ENCODE measurements around the gene LRRC38.

Gene LRRC38

GRCh38 chr1:13523780-13524477 is 10.1 kb upstream of the LRRC38 start:
- TF ChIP-seq CTCF (IDR thresholded peaks at IDR 0.05; ENCODE audit: poor library complexity, severe bottlenecking), result no peak
- H3K27ac ChIP-seq (ENCODE audit: poor library complexity, severe bottlenecking), result no peak overlapping the region
- no peak for DNase-seq (ENCODE audit: low spot score)

GRCh38 chr1:13520985-13521384 is 7.2 kb upstream of the LRRC38 start:
- Histone ChIP-seq H3K27ac (ENCODE audit: poor library complexity, severe bottlenecking) (no peak overlapping the region), H3K4me3 (ENCODE audit: severe bottlenecking) (no peak overlapping the region)
- no peak for ATAC-seq (ENCODE audit: low read depth)

More at GRCh38 chr1:13523780-13524477, 10.1 kb upstream of the LRRC38 start:
- Histone ChIP-seq H3K4me3 (ENCODE audit: severe bottlenecking) (no peak overlapping the region), H3K9me3 (ENCODE audit: severe bottlenecking) (no peaks in the 10 kb centered on the region), H3K4me1 (ENCODE audit: insufficient read depth, poor library complexity, severe bottlenecking) (no peaks in the 10 kb centered on the region), H3K27me3 (ENCODE audit: insufficient read depth, poor library complexity, severe bottlenecking) (peaks cover 2% of the 10 kb centered on the region), H3K36me3 (ENCODE audit: low read depth) (no peaks in the 10 kb centered on the region)
- peak; percentile 25; the same call in 1 of the 3 replicates for ATAC-seq (ENCODE audit: low read depth)

GRCh38 chr1:13517193-13517812 is 3.5 kb upstream of the LRRC38 start:
- no peak overlapping the region for H3K27ac ChIP-seq (ENCODE audit: poor library complexity, severe bottlenecking)
- DNase-seq (ENCODE audit: low spot score), result no peak
- H3K27me3 ChIP-seq (ENCODE audit: insufficient read depth, poor library complexity, severe bottlenecking), result peaks cover 42% of the 10 kb centered on the region
- H3K36me3 ChIP-seq (ENCODE audit: low read depth), result no peaks in the 10 kb centered on the region
- no peaks in the 10 kb centered on the region for H3K9me3 ChIP-seq (ENCODE audit: severe bottlenecking)
- no peaks in the 10 kb centered on the region for H3K4me1 ChIP-seq (ENCODE audit: insufficient read depth, poor library complexity, severe bottlenecking)
- no peak overlapping the region for H3K4me3 ChIP-seq (ENCODE audit: severe bottlenecking)
- no peak for ATAC-seq (ENCODE audit: low read depth)
- peak; percentile 29 for TF ChIP-seq CTCF (IDR thresholded peaks at IDR 0.05; ENCODE audit: poor library complexity, severe bottlenecking)

More at GRCh38 chr1:13520985-13521384, 7.2 kb upstream of the LRRC38 start:
- Histone ChIP-seq H3K36me3 (ENCODE audit: low read depth) (no peaks in the 10 kb centered on the region), H3K4me1 (ENCODE audit: insufficient read depth, poor library complexity, severe bottlenecking) (no peaks in the 10 kb centered on the region), H3K9me3 (ENCODE audit: severe bottlenecking) (no peaks in the 10 kb centered on the region), H3K27me3 (ENCODE audit: insufficient read depth, poor library complexity, severe bottlenecking) (peaks cover 9% of the 10 kb centered on the region)
- no peak for TF ChIP-seq CTCF (IDR thresholded peaks at IDR 0.05; ENCODE audit: poor library complexity, severe bottlenecking)
- DNase-seq (ENCODE audit: low spot score), result no peak

DNA sequence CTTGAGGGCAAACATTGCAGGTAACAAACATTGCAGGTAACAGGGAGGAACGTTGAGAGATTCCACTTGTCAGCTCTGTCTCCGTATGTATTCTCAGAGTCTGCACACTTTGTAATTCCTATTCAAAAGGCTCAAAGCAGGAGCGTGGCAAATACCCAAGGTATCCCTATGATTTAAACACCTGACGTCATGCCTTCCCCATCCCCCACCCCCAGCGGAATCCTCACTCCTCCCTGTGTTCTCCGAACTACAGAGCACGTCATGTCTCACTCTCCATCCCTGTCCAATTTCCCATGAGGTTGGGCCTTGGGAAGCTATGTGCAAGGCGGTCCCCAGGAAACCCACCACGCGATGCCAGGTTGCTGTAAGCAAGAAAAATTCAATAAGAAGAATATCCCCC is 2.8 kb upstream of the LRRC38 start:
- no peak overlapping the region for H3K4me3 ChIP-seq (ENCODE audit: severe bottlenecking)
- no peaks in the 10 kb centered on the region for H3K36me3 ChIP-seq (ENCODE audit: low read depth)
- H3K27ac ChIP-seq (ENCODE audit: poor library complexity, severe bottlenecking), result no peak overlapping the region
- no peak for TF ChIP-seq CTCF (IDR thresholded peaks at IDR 0.05; ENCODE audit: poor library complexity, severe bottlenecking)
- H3K4me1 ChIP-seq (ENCODE audit: insufficient read depth, poor library complexity, severe bottlenecking), result no peaks in the 10 kb centered on the region
- DNase-seq (ENCODE audit: low spot score), result no peak
- H3K27me3 ChIP-seq (ENCODE audit: insufficient read depth, poor library complexity, severe bottlenecking), result peaks cover 49% of the 10 kb centered on the region
- no peak for ATAC-seq (ENCODE audit: low read depth)
- no peaks in the 10 kb centered on the region for H3K9me3 ChIP-seq (ENCODE audit: severe bottlenecking)

DNA sequence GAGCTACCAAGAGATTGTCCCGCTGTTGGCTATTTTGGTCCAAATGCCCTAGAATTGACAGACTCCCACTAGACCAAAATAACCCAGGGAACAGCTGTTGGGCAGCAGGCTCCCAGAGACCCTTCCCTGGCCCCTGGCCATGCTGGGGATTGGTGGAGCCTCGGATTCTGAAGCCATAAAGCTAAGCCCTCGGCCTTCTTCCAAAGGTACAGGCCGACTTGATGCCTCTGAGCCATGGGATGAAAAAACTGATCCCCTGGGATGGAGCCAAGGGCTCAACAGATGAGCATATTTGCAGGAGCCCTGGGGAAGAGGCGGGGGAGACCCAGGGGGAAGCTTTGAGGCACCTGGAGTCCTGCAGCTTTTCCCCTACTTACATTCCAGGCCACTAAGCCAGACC is 1.0 kb upstream of the LRRC38 start:
- TF ChIP-seq CTCF (IDR thresholded peaks at IDR 0.05; ENCODE audit: poor library complexity, severe bottlenecking), result no peak
- peaks cover 65% of the 10 kb centered on the region for H3K27me3 ChIP-seq (ENCODE audit: insufficient read depth, poor library complexity, severe bottlenecking)
- DNase-seq (ENCODE audit: low spot score) (no peak), ATAC-seq (ENCODE audit: low read depth) (no peak)
- H3K27ac ChIP-seq (ENCODE audit: poor library complexity, severe bottlenecking), result no peak overlapping the region
- no peaks in the 10 kb centered on the region for H3K9me3 ChIP-seq (ENCODE audit: severe bottlenecking)
- no peaks in the 10 kb centered on the region for H3K4me1 ChIP-seq (ENCODE audit: insufficient read depth, poor library complexity, severe bottlenecking)
- no peaks in the 10 kb centered on the region for H3K36me3 ChIP-seq (ENCODE audit: low read depth)
- H3K4me3 ChIP-seq (ENCODE audit: severe bottlenecking), result no peak overlapping the region
